A549 (cell line): ENCODE results near the gene ITGAL.

Source experiments
- KDM1A ChIP-seq: fragments of 200-600 bp; sonication (generic); IDR thresholded peaks from 2 replicates; pipeline ENCODE4 v1.6.1; 2016; ENCODE audit warnings: low read depth, mild to moderate bottlenecking
- KDM5A ChIP-seq: fragments of 200-600 bp; sonication (generic); IDR thresholded peaks from 2 replicates; pipeline ENCODE4 v1.6.1; 2016; ENCODE audit warnings: antibody characterized with exemption, mild to moderate bottlenecking
- NPAS2 ChIP-seq: fragments of 250-450 bp; sonication (Bioruptor Pico); IDR thresholded peaks from 2 replicates; pipeline ENCODE4 v1.8.0; 2022; ENCODE audit warnings: mild to moderate bottlenecking, moderate library complexity, borderline replicate concordance
- TF ChIP-seq, protein P1 (sequence below): fragments of >200 bp; sonication (Bioruptor Twin); formaldehyde crosslinking; IDR thresholded peaks from 3 replicates; pipeline ENCODE4 v1.5.1; 2016

GRCh38 chr16:30546115-30546514, 73.6 kb downstream of the ITGAL start:
- TF ChIP-seq, protein P1, sequence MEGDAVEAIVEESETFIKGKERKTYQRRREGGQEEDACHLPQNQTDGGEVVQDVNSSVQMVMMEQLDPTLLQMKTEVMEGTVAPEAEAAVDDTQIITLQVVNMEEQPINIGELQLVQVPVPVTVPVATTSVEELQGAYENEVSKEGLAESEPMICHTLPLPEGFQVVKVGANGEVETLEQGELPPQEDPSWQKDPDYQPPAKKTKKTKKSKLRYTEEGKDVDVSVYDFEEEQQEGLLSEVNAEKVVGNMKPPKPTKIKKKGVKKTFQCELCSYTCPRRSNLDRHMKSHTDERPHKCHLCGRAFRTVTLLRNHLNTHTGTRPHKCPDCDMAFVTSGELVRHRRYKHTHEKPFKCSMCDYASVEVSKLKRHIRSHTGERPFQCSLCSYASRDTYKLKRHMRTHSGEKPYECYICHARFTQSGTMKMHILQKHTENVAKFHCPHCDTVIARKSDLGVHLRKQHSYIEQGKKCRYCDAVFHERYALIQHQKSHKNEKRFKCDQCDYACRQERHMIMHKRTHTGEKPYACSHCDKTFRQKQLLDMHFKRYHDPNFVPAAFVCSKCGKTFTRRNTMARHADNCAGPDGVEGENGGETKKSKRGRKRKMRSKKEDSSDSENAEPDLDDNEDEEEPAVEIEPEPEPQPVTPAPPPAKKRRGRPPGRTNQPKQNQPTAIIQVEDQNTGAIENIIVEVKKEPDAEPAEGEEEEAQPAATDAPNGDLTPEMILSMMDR, result no peak
- TF ChIP-seq KDM1A (no peak), NPAS2 (CRISPR knock-in tag) (no peak), KDM5A (no peak)
